ENCODE results near the gene ZGRF1.
"Not testable (repeated sequence)": the region's sequence is repeated elsewhere in the genome, so short reads cannot be mapped to it uniquely, and the experiment has no call there.

Gene ZGRF1

GRCh38 chr4:112516471-112517066 lies 120.1 kb downstream of the ZGRF1 start:
- no peak for DNase-seq (ENCODE audit: low read depth)

GRCh38 chr4:112516066-112516470 lies 120.6 kb downstream of the ZGRF1 start, which contains the start of gene NEUROG2:
NEUROG2 (minus strand) TSS chr4:112516180; CDS start chr4:112515475, 705 bp downstream.
- DNase-seq (ENCODE audit: low read depth) = no peak

GRCh38 chr4:112515198-112516065 lies 121.3 kb downstream of the ZGRF1 start:
- DNase-seq (ENCODE audit: low read depth) = no peak

- no peak for DNase-seq (ENCODE audit: low read depth)
These were observed 122.0 kb downstream of the ZGRF1 start for GRCh38 chr4:112514647-112515197.

- no peak for DNase-seq (ENCODE audit: low read depth)
These were observed 122.6 kb downstream of the ZGRF1 start for GRCh38 chr4:112513971-112514646.

DNA sequence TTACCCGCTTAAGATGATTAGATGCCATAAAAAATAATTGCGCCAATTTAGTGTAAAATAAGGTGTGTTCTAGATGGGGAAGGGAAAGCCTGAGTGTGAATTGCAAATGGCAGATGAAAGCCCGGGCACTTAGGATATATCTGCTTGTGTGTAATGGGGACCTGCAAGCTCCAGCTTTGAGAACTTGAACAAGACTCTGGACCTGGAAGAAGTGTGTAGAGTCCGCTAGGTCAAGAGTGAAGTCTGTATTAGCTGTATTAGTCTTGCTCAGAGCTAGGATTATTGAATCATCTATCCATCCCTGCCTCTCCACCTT lies 124.9 kb downstream of the ZGRF1 start:
- DNase-seq (ENCODE audit: low read depth) = no peak

DNA sequence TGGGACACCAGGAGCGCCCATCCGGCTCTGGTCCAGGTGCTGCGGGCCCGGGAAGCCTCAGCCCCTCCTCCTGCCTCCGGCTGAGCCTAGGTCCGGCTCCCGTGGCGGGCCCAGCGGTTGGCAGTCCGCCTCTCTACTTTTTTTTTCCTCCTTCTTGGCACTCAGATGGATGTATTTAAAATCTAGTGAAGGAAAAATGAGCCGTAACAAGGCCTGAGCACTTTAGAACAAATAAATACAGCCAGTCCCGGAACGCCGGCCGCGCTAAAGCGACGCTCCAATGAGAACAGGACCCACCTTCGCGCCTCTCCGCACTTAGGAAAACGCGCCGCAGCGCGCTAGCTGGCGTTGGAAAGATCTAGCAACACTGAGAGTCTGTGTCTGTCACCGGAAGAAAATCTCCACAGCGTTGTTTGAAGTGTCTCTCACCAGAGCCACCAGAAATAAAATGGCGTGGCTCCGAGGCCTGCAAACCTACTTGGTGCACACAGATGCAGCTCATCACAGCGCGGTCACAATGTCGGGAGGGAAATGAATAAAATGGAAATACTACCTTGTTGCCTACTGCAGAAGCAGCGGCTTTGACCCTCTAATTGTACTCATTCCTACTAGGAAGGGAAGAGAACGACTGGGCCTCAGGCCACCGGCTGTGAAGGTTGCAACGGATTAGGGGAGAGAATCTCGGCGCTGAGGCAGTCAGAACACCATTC lies 125.5 kb downstream of the ZGRF1 start:
- no peak for DNase-seq (ENCODE audit: low read depth)

GRCh38 chr4:112510291-112511092 lies 126.2 kb downstream of the ZGRF1 start:
- no peak for DNase-seq (ENCODE audit: low read depth)

- no peak for DNase-seq (ENCODE audit: low read depth)
These were observed 127.2 kb downstream of the ZGRF1 start for GRCh38 chr4:112509243-112510141.

DNA sequence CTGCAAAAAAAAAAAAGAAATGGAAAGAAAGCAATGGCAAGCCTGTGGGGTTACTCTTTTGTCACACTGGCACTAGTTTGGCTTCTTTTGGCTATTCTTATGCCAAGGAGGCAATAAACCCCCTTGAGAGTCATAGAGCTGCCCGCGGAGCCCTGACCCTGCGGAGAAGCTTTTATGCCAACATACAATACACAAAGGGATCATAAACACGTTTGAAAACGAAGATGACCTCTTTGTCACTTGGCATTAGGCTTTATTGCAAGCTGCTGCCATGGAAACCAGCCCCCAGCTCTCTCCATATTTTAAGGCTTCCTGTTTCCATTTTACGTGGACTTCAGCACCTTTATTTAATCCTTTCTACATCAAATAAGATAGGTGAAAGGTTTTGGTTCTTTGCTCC lies 128.4 kb downstream of the ZGRF1 start:
- DNase-seq (ENCODE audit: low read depth) = no peak

DNA sequence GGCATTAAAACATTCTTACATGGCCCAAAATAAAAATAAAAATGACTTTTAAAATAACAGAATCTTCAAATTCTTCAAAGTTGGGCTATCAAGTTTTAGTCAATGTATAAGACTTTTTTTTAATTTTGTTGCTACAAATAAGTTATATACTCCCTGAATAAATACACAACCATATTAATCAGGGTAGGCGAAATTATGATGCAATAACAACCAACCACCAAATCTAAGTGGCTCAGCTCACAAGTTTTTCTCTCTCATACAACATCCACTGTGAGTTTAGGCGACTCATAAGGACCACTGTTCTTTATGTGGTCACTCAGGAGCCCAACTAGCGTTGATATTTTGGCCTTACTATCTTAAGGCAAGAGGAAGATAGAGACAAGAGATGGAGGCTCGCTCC lies 131.9 kb downstream of the ZGRF1 start:
- DNase-seq (ENCODE audit: low read depth) = no peak

- DNase-seq (ENCODE audit: low read depth) = no peak
These were observed 133.8 kb downstream of the ZGRF1 start for GRCh38 chr4:112502871-112503270.

DNA sequence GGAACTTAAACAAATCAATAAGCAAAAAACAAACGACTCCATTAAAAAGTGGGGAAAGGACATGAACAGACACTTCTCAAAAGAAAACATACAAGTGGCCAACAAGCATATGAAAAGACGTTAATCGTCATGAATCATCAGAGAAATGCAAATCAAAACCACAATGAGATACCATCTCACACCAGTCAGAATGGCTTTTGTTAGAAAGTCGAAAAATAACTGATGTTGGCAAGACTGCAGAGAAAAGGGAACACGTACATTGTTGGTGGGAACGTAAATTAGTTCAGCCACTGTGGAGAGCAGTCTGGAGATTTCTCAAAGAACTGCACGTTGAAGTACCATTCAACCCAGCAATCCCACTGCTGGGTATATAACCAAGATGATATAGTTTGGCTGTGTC lies 144.4 kb downstream of the ZGRF1 start:
- DNase-seq (ENCODE audit: low read depth) = no peak

- not testable (repeated sequence) for DNase-seq (ENCODE audit: low read depth)
These were observed 145.9 kb downstream of the ZGRF1 start for GRCh38 chr4:112490808-112491207.
